Breast epithelium (tissue), 3 donors: ENCODE results near the gene MIGA2.

ENCODE experiments used
- POLR2A ChIP-seq: fragments of 450-650 bp; IDR thresholded peaks from one replicate; pipeline ENCODE4 v1.6.1; 2016; ENCODE audit warnings: antibody characterized with exemption, mild to moderate bottlenecking, moderate library complexity
- POLR2AphosphoS5 ChIP-seq, 3 donors: sonication (generic); formaldehyde crosslinking; IDR thresholded peaks; one replicate each; pipeline ENCODE4 v1.6.1; 2017; ENCODE audit warnings: antibody characterized with exemption in 3 of 3
- TF ChIP-seq, protein P1 (sequence below), 3 donors: fragments of 450-650 bp; IDR thresholded peaks; one replicate each; pipeline ENCODE4 v1.5.1; 2016 to 2017; ENCODE audit warnings: antibody characterized with exemption in 3 of 3, mild to moderate bottlenecking in 3 of 3, moderate library complexity in 3 of 3

DNA sequence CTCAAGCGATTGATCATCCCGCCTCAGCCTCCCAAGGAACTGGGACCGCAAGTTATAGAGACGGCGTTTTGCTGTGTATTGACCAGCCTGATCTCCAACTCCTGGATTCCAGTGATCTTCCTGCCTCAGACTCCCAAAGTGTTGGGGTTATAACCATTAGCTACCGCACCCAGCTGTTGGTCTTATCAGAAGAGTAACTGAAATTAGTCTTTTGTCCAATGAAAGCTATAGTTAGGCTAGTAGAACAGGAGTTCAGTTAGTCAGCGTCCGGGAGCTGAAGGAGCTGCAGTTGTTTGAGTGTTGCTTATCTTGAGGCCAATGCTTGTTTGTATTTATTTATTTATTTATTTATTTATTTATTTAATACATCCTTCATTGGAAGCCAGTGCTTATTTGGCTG, 3.2 kb upstream of the MIGA2 start:
- TF ChIP-seq, protein P1, sequence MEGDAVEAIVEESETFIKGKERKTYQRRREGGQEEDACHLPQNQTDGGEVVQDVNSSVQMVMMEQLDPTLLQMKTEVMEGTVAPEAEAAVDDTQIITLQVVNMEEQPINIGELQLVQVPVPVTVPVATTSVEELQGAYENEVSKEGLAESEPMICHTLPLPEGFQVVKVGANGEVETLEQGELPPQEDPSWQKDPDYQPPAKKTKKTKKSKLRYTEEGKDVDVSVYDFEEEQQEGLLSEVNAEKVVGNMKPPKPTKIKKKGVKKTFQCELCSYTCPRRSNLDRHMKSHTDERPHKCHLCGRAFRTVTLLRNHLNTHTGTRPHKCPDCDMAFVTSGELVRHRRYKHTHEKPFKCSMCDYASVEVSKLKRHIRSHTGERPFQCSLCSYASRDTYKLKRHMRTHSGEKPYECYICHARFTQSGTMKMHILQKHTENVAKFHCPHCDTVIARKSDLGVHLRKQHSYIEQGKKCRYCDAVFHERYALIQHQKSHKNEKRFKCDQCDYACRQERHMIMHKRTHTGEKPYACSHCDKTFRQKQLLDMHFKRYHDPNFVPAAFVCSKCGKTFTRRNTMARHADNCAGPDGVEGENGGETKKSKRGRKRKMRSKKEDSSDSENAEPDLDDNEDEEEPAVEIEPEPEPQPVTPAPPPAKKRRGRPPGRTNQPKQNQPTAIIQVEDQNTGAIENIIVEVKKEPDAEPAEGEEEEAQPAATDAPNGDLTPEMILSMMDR (IDR thresholded peaks at IDR 0.05), result no peak
- no peak for TF ChIP-seq POLR2A
- TF ChIP-seq POLR2AphosphoS5 (IDR thresholded peaks at IDR 0.05), result no peak
